ENCODE data around the gene HSP90AB1.

The HSP90AB1 gene

DNA sequence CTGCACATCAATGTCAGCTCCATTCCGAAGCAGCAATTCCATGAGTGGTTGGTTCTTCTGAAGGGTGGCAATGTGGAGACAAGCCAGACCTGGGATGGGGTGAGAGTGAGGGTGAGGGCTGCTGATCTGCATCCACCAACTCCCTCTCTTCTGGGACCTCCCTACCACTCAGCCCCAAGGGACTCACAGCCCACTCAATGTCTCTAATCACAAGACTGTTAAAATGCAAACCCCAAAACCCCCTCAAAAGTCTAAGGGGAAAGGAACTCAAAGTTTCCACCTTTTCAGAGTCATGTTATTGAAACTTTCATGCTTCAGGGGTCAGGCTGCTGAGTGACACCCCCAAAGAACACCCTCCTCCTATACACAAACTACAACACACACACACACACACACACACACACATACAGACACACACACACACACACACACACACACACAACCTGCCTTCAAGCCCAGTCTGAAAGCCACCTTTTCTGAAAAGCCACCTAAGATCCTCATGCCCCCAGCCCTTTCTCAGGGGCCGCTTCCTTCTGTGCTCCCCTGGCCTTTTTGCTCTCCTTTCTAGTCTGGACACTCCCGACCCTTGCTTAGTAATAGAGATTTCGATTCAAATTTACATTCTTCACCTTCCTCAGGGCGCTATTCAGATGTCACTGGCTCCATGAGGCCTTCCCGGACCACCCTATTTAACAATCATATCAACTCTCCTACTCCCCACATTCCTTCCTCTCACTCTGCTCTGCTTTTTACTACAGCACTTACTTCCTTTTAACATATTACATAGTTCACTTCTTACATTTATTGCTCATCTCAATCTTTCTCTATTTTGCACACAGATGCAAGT is 13.8 kb downstream of the HSP90AB1 start:
- Histone ChIP-seq H3K4me3 (ENCODE audit: low read length) (no peak overlapping the region), H3K4me1 (ENCODE audit: control insufficient read depth, insufficient read depth, low read length) (peaks cover 39% of the 10 kb centered on the region), H3K9me3 (replicated peaks; ENCODE audit: low read length) (no peaks in the 10 kb centered on the region), H3K36me3 (ENCODE audit: insufficient read depth, low read length) (peaks cover 7% of the 10 kb centered on the region), H3K9ac (ENCODE audit: low read depth, low read length) (no peak overlapping the region), H3K4me2 (ENCODE audit: low read length) (no peak overlapping the region), H3K27me3 (ENCODE audit: control insufficient read depth, insufficient read depth, low read length) (no peaks in the 10 kb centered on the region)

DNA sequence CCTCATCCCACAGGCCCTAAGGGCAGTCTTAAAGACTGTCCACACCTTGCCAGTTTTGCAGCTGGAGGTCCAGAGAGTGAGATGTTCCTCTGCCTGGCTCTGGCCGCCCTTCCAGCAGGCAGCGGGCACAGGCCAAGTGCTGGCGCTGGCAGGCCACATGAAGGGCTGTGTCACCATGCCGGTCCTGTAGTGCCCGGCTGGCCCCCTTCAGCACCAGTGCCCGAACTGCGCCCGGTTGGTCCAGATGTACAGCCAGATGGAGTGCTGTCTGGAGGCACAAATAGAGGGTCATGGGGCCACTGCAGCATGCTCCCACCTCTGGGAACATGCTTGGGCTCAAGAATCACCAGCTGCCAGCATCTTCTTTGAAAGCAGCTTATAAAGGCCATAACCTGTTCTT is 14.7 kb downstream of the HSP90AB1 start:
- Histone ChIP-seq H3K4me1 (ENCODE audit: control insufficient read depth, insufficient read depth, low read length) (peaks cover 31% of the 10 kb centered on the region), H3K4me2 (ENCODE audit: low read length) (no peak overlapping the region), H3K36me3 (ENCODE audit: insufficient read depth, low read length) (peaks cover 7% of the 10 kb centered on the region), H3K27me3 (ENCODE audit: control insufficient read depth, insufficient read depth, low read length) (no peaks in the 10 kb centered on the region), H3K9me3 (replicated peaks; ENCODE audit: low read length) (no peaks in the 10 kb centered on the region), H3K9ac (ENCODE audit: low read depth, low read length) (no peak overlapping the region), H3K4me3 (ENCODE audit: low read length) (no peak overlapping the region)

- no peaks in the 10 kb centered on the region for H3K9me3 ChIP-seq (replicated peaks; ENCODE audit: low read length)
- peak overlapping the region; percentile 97 for H3K4me2 ChIP-seq (ENCODE audit: low read length)
- H3K27me3 ChIP-seq (ENCODE audit: control insufficient read depth, insufficient read depth, low read length) = no peaks in the 10 kb centered on the region
- peaks cover 28% of the 10 kb centered on the region for H3K4me1 ChIP-seq (ENCODE audit: control insufficient read depth, insufficient read depth, low read length)
- H3K36me3 ChIP-seq (ENCODE audit: insufficient read depth, low read length) = peaks cover 7% of the 10 kb centered on the region
- H3K9ac ChIP-seq (ENCODE audit: low read depth, low read length) = peak overlapping the region; percentile 86
- H3K4me3 ChIP-seq (ENCODE audit: low read length) = peak overlapping the region; percentile 92
Observed at GRCh38 chr6:44262467-44263353, 15.8 kb downstream of the HSP90AB1 start.

- Histone ChIP-seq H3K9me3 (replicated peaks; ENCODE audit: low read length) (no peaks in the 10 kb centered on the region), H3K4me2 (ENCODE audit: low read length) (peak overlapping the region; percentile 97), H3K4me3 (ENCODE audit: low read length) (peak overlapping the region; percentile 92), H3K36me3 (ENCODE audit: insufficient read depth, low read length) (peaks cover 7% of the 10 kb centered on the region), H3K4me1 (ENCODE audit: control insufficient read depth, insufficient read depth, low read length) (peaks cover 24% of the 10 kb centered on the region), H3K27me3 (ENCODE audit: control insufficient read depth, insufficient read depth, low read length) (peaks cover 3% of the 10 kb centered on the region), H3K9ac (ENCODE audit: low read depth, low read length) (peak overlapping the region; percentile 86)
Observed at GRCh38 chr6:44263354-44264100, 16.6 kb downstream of the HSP90AB1 start.

DNA sequence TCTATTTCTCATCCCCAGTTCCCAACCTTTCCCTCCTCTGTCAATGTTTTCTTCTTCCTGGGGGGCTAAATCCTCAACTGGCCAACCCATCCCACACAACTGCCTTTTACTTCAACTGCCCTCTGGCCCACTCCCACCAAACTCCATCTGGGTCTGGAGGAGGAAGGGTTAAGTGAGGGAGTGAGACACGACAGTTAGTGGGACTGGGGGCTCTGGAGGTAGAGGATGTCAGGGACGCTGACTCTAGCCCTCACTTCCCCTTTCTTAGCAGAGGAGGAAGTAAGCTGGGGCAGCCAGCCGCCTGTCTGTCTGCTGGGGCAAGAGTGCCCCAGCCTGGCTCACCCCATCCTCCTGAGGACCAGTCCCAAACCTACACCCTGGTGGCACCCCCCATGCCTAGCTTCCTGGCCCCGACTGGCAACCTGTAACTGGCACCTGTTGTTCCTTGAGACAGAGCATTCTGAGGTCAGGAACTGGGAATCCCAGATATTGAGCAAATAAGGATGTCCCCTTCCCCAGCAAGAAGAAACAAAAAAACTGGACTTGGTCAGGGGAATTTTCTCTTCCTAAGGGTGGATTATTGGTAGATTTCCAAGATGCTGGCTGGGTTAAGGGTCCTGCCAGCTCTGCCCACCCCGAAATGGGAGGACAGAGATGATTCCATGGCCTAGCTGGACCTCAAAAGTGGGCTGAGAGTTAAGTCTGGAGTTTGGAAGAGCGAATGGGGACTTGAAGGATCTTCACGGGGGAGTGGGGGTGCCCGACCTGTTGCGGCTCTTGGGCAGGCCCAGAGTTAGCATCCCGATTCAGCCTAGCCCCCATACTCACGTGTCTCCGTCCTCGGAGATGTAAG is 17.5 kb downstream of the HSP90AB1 start:
- Histone ChIP-seq H3K4me2 (ENCODE audit: low read length) (peak overlapping the region; percentile 97), H3K4me3 (ENCODE audit: low read length) (peak overlapping the region; percentile 92), H3K27me3 (ENCODE audit: control insufficient read depth, insufficient read depth, low read length) (peaks cover 12% of the 10 kb centered on the region), H3K36me3 (ENCODE audit: insufficient read depth, low read length) (peaks cover 7% of the 10 kb centered on the region), H3K9ac (ENCODE audit: low read depth, low read length) (peak overlapping the region; percentile 86), H3K4me1 (ENCODE audit: control insufficient read depth, insufficient read depth, low read length) (peaks cover 24% of the 10 kb centered on the region), H3K9me3 (replicated peaks; ENCODE audit: low read length) (no peaks in the 10 kb centered on the region)

DNA sequence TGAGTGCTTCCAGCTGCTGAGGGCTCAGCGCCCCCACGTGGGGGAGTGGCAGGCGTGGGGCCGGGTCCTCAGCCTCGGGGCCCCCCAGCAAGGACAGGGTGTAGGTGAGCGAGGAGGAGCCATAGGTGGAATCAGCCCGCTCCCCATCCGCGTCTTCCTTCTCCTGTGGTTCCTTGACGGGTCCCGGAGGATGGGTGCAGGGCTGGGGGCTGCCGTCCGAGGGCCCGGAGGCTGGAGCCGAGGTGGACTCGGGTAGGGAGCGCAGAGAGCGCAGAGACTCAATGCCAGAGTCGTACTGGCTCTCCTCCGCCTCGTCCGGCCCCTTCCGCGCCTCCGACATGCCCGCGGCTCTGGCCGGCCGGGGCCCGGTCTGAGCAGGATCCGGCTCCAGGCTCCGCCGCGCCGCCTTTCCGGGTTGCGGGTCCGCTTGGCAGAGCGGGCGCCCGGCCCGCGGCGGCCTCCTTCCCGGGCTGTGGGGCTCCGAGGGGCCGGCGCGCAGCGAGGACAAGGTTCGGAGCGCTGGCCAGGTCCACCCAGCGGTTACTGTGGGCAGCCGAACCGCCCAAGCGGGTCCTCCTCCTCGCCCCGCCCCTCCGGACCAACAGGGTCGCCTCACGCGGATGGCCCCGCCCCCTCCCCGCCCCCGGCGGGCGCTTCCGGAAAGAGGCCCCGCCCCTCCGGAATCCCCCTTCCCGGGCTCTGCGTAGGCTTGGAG is 18.3 kb downstream of the HSP90AB1 start, which contains the start of gene NFKBIE:
Gene NFKBIE (minus strand): TSS at position 545 of the 715 bp plus-strand sequence. CDS start 205 bp downstream, at position 340.
- H3K27me3 ChIP-seq (ENCODE audit: control insufficient read depth, insufficient read depth, low read length) = peaks cover 19% of the 10 kb centered on the region
- peak within 1 kb of the TSS; percentile 92 for H3K4me3 ChIP-seq (ENCODE audit: low read length)
- H3K9ac ChIP-seq (ENCODE audit: low read depth, low read length) = peak within 1 kb of the TSS; percentile 86
- H3K36me3 ChIP-seq (ENCODE audit: insufficient read depth, low read length) = peaks cover 2% of the 10 kb centered on the region
- peak within 1 kb of the TSS; percentile 97 for H3K4me2 ChIP-seq (ENCODE audit: low read length)
- no peaks in the 10 kb centered on the region for H3K9me3 ChIP-seq (replicated peaks; ENCODE audit: low read length)
- H3K4me1 ChIP-seq (ENCODE audit: control insufficient read depth, insufficient read depth, low read length) = peaks cover 24% of the 10 kb centered on the region

- H3K4me1 ChIP-seq (ENCODE audit: control insufficient read depth, insufficient read depth, low read length) = peaks cover 24% of the 10 kb centered on the region
- peaks cover 19% of the 10 kb centered on the region for H3K27me3 ChIP-seq (ENCODE audit: control insufficient read depth, insufficient read depth, low read length)
- no peaks in the 10 kb centered on the region for H3K36me3 ChIP-seq (ENCODE audit: insufficient read depth, low read length)
- H3K4me3 ChIP-seq (ENCODE audit: low read length) = peak overlapping the region; percentile 92
- peak overlapping the region; percentile 97 for H3K4me2 ChIP-seq (ENCODE audit: low read length)
- H3K9ac ChIP-seq (ENCODE audit: low read depth, low read length) = no peak overlapping the region
- no peaks in the 10 kb centered on the region for H3K9me3 ChIP-seq (replicated peaks; ENCODE audit: low read length)
Observed at GRCh38 chr6:44265722-44266233, 18.9 kb downstream of the HSP90AB1 start.

- no peak overlapping the region for H3K4me3 ChIP-seq (ENCODE audit: low read length)
- H3K27me3 ChIP-seq (ENCODE audit: control insufficient read depth, insufficient read depth, low read length) = peaks cover 23% of the 10 kb centered on the region
- H3K9ac ChIP-seq (ENCODE audit: low read depth, low read length) = no peak overlapping the region
- peaks cover 24% of the 10 kb centered on the region for H3K4me1 ChIP-seq (ENCODE audit: control insufficient read depth, insufficient read depth, low read length)
- H3K4me2 ChIP-seq (ENCODE audit: low read length) = no peak overlapping the region
- no peaks in the 10 kb centered on the region for H3K36me3 ChIP-seq (ENCODE audit: insufficient read depth, low read length)
- H3K9me3 ChIP-seq (replicated peaks; ENCODE audit: low read length) = no peaks in the 10 kb centered on the region
Observed at GRCh38 chr6:44266347-44266746, 19.4 kb downstream of the HSP90AB1 start.

- no peak overlapping the region for H3K9ac ChIP-seq (ENCODE audit: low read depth, low read length)
- H3K4me3 ChIP-seq (ENCODE audit: low read length) = no peak overlapping the region
- H3K4me2 ChIP-seq (ENCODE audit: low read length) = no peak overlapping the region
- no peaks in the 10 kb centered on the region for H3K36me3 ChIP-seq (ENCODE audit: insufficient read depth, low read length)
- peaks cover 32% of the 10 kb centered on the region for H3K27me3 ChIP-seq (ENCODE audit: control insufficient read depth, insufficient read depth, low read length)
- H3K9me3 ChIP-seq (replicated peaks; ENCODE audit: low read length) = no peaks in the 10 kb centered on the region
- peaks cover 24% of the 10 kb centered on the region for H3K4me1 ChIP-seq (ENCODE audit: control insufficient read depth, insufficient read depth, low read length)
Observed at GRCh38 chr6:44267252-44267651, 20.4 kb downstream of the HSP90AB1 start.

Measured in skeletal muscle satellite cell (primary cell).